GM21825 (cell line): ENCODE results near the gene RBM20.

Experiments used
- ATAC-seq: cut with Tn5 transposase; IDR thresholded peaks from one replicate; pipeline ENCODE4 v1.9.1; 2021; ENCODE audit warnings: mild to moderate bottlenecking, moderate library complexity; ENCODE audit not compliant: unreplicated experiment

RBM20 gene

GRCh38 chr10:110671788-110672579, 27.8 kb downstream of the RBM20 start:
- ATAC-seq, result peak; percentile 99

GRCh38 chr10:110672580-110672919, 28.4 kb downstream of the RBM20 start:
- ATAC-seq, result peak; percentile 7

GRCh38 chr10:110676016-110676415, 31.9 kb downstream of the RBM20 start:
- ATAC-seq, result no peak

- ATAC-seq, result no peak
Measured at GRCh38 chr10:110679486-110680272, 35.5 kb downstream of the RBM20 start.

- no peak for ATAC-seq
Measured at GRCh38 chr10:110680273-110681020, 36.3 kb downstream of the RBM20 start.

GRCh38 chr10:110681023-110681681, 37.0 kb downstream of the RBM20 start:
- ATAC-seq, result no peak

- ATAC-seq, result no peak
Measured at GRCh38 chr10:110682348-110682747, 38.2 kb downstream of the RBM20 start.

- ATAC-seq, result no peak
Measured at GRCh38 chr10:110684800-110685446, 40.8 kb downstream of the RBM20 start.

- no peak for ATAC-seq
Measured at GRCh38 chr10:110686047-110686446, 41.9 kb downstream of the RBM20 start.

- no peak for ATAC-seq
Measured at GRCh38 chr10:110686949-110687348, 42.8 kb downstream of the RBM20 start.

- ATAC-seq, result no peak
Measured at GRCh38 chr10:110687400-110687799, 43.3 kb downstream of the RBM20 start.

GRCh38 chr10:110691139-110691538, 47.0 kb downstream of the RBM20 start:
- no peak for ATAC-seq

GRCh38 chr10:110694263-110694662, 50.1 kb downstream of the RBM20 start:
- ATAC-seq, result no peak

GRCh38 chr10:110694820-110695538, 50.8 kb downstream of the RBM20 start:
- no peak for ATAC-seq

GRCh38 chr10:110695539-110695886, 51.4 kb downstream of the RBM20 start:
- ATAC-seq, result no peak

- no peak for ATAC-seq
Measured at GRCh38 chr10:110696436-110696835, 52.3 kb downstream of the RBM20 start.

GRCh38 chr10:110698340-110698739, 54.2 kb downstream of the RBM20 start:
- ATAC-seq, result no peak

GRCh38 chr10:110698782-110699201, 54.7 kb downstream of the RBM20 start:
- no peak for ATAC-seq

GRCh38 chr10:110699859-110700468, 55.8 kb downstream of the RBM20 start:
- ATAC-seq, result no peak
